GF-D8 (cell line): ENCODE data around the gene TRUB1.
"Not testable (repeated sequence)": the region's sequence is repeated elsewhere in the genome, so short reads cannot be mapped to it uniquely, and the experiment has no call there.

Experiments
- DNase-seq: peaks from one replicate; lab custom pipeline; 2025; lab: John Stamatoyannopoulos, UW

TRUB1 gene

DNA sequence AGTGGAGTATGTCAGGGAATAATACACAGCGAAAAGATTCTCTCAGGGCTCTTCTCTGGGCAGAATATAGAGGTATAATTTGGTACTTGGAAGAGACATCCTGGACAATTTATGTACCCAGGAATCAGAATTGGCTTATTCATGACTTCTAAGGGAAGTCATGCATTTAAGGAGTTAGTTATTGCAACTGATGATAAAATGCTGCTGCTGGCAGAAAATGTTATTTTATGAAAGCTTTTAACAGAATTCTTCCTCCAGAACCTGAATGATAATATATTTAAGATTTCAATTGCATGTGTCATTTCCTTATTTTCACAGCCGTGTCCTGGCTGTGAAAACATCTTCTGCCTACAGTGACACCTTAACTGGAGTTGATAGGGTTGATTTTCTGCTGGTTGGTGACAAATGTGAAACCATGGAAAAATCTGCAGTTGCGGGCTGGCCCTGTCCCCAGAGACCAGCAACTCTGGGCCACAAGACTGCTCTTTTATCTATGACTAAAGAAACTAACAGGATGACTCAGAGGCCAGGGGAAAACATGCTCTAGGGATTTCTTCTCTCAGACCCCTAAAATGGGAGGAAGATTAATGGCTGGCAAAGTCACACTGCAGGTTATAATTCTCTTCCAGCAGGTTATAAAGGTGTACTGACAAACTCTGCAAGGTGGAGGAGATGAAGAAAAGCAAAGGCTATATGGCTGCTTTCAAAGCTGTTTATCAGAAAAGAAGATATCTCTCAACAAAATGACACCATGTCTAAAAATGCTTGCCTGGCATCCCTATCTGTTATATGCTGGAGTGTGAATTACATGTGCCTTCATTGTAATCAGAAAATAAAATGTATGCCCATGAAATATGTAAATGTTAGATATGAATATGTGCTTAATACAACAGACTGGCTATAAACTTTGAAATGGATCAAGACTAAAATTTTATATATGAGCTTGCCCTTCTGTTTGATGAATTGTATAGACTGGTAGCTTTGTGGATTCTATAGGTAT lies 12.1 kb upstream of the TRUB1 start:
- DNase-seq: no peak

DNA sequence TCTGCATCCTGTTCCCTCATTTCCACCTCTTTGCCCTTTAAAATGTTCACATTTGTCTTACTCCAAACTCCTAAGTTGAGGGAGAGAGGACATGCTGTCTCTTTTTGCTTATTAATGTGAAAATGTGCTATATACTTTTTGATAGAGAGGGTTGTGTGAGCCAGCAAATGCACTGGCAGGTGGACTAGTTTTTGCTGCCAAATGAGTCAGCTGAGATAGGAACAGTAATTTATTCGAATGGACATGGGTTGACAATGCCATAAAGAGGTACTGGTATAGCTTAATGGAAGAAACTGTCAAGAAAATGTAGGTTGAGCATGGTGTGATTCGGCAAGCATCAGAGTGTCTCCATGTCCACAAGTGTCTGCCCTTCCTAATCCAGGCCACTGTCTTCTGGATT lies 9.2 kb upstream of the TRUB1 start:
- DNase-seq: no peak

DNA sequence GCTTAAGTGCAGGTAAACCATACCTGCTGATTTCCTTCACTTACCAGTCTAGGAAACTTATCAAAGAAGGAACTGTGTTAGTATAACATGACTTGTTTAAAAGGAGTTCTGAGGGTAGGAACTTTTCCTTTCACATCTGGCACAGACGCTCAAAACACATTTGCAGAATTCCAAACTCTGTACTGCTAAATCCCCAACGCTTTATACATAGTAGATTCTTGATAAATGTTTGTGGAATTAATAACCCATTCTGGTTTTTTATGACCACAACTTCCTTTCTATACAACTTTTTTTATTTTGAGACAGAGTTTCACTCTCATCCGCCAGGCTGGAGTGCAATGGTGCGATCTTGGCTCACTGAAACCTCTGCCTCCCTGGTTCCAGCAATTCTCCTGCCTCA lies 7.7 kb upstream of the TRUB1 start:
- DNase-seq: no peak

DNA sequence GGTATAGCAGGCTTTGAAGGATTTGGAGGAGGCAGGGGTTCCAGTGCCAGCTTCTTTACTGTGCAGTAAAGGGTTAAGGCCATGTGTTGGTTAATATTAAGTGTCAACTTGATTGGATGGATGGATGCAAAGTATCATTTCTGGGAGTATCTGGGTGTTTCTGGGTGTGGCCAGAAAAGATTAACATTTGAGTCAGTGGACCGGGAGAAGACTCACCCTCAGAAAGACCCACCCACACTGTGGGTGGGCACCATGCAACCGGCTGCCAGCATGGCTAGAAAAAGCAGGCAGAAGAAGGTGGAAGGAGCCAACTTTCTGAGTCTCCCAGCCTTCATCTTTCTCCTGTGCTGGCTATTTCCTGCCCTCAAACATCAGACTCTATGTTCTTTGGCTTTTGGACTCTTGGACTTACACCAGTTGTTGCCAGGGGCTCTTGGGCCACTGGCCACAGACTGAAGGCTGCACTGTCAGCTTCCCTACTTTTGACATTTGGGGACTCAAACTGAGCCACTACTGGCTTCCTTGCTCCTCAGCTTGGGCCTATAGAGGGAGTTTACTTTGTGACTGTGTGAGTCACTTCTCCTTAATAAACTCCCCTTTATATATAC lies 6.8 kb upstream of the TRUB1 start:
- DNase-seq: no peak

DNA sequence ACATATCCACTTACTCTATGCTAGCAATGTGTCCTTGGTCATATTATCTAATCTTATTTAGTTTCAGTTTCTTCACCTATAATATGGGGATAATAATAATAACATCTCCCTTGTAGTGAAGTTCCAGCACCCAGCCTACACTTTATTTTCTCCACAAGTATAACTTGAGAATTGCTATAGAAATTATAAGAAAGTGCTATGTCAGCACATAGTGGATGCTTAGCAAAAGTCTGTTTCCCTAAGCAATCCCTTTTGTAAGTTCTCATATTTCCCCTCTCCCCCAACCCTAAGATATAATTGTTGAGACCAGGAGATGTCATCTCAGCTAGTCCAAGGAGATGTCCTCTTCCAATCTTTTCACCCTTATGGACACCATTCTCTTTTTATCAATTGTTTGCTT lies 5.8 kb upstream of the TRUB1 start:
- no peak for DNase-seq

DNA sequence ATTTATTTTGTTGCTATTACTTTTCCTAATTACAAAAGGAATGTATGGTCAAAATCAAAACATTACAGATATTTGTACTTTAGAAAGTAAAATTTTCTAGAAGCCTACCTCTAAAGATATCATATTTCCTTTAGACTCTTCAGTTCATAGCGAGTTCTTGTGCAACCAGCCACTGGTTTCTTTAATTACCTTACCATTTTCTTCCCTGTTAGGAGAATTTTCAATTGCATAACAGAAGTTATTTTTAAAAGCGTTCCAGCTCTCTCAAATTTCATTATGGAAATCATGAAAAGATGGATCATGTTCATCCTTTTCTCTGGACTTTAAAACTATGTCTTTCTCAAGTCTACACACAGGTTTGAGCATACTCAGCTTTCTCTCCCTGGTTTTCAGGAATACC lies 5.0 kb upstream of the TRUB1 start:
- no peak for DNase-seq

DNA sequence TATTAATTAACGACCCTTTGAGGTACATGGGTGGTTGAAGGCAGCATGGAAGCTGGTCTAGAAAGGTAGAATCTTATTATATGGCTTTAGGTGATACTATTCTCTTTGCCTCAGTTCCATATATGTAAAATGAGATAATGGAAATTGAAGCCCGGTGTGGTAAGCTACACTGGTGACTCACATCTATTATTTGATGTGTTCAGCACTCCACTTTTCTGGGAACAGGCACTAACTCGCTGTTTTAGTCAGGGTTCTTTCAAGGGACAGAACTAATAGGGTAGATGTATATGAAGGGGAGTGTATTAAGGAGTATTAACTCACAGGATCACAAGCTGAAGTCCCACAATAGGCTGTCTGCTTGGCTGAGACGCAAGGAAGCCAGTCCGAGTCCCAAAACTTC lies 4.4 kb upstream of the TRUB1 start:
- DNase-seq: no peak

DNA sequence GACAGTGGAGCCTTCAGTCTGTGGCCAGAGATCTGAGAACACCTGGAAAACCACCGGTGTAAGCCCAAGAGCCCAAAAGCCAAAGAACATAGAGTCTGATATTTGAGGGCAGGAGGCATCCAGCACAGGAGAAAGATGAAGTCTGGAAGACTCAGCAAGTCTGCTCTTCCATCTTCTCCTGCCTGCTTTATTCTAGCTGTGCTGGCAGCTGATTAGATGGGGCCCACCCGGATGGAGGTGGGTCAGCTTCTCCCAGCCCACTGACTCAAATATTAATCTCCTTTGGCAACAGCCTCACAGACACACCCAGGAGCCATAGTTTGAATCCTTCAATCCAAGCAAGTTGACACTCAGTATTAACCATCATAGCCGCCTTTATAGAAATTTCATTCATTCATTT lies 4.0 kb upstream of the TRUB1 start:
- DNase-seq: not testable (repeated sequence)

DNA sequence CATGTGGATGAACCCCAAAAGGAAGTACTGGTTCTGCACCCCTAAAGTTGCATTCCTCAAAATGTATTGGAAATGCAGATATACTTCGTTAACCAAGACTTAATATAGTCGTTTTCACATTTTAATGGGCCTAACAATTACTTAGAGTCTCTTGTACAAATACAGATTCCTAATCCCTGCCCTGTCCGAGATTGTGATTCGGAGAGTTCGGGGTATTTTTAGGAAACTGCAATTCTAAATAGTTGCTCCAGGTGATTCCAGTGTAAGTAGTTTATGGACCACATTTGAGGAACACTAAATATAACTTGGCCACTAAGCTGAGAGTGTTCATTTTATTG lies 830 bp downstream of the TRUB1 start:
- no peak for DNase-seq

DNA sequence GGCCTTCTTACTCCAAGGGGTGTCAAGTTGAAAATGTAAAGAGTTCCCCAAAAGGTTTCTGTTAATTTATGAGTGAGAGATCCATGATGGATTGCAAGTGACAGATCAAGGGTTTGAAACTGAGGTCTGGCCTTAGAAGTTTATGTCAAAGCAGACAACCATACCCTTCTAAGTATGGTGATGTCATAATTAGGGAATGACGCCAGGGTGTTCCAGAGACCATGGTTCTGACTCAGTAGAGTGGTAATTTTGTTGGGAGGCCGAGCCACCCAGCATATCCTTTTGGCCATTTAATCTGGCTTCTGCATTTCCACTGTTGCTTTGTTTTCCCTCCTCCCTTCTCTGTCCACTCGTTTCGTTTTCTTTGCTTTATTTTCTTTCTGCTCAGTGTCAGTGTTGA lies 2.7 kb downstream of the TRUB1 start:
- DNase-seq: no peak

DNA sequence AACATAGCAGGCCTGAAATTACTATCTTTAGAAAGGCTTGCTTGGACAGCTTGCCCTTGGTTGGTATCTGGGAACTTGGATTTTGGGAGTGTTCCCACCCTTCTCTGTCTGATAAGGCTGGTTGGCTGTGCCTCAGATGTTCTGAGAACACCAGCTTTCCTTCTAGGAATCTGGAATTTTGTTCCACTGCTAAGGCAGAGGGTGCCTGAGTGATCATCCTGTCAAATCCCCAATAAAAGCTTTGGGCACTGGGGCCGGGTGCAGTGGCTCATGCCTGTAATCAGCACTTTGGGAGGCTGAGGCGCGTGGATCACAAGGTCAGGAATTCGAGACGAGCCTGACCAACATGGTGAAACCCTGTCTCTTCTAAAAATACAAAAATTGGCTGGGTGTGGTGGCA lies 5.0 kb downstream of the TRUB1 start:
- no peak for DNase-seq

DNA sequence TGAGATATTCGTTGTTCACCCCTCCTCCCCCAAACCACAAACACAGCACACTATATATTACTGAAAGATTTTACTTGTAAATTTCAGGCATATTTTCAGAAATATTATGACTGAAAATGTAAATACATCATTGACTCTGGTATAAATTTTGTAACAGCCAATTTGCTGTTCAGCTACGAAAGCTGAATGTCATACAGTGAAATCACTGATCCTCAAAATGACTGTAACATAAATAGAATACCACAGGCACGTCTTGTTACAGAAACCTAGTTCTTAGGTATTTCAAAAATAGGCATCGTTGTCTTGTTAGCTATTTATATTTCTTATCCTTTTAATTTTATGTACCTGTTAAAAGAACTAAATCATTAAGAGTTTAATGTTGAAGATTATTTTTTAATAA lies 15.1 kb downstream of the TRUB1 start:
- no peak for DNase-seq

DNA sequence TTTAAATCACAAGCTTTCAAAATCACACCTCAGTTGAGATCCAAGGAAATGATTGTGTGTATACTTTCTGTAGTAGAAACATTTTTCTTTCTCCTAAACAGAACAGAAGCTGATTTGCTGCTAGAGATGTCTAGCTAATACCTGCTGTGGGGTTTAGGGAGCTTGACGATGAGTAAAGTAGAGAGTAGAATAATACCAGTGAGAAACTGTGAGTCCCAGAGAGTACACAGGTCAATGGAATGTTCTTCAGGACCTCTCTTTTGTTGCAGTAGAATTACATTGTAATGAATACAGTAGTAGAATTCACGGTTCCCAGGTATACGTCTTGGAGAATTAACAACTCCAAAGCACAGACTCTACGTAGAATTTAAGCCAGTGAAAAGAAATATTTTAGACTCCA lies 18.0 kb downstream of the TRUB1 start:
- no peak for DNase-seq

DNA sequence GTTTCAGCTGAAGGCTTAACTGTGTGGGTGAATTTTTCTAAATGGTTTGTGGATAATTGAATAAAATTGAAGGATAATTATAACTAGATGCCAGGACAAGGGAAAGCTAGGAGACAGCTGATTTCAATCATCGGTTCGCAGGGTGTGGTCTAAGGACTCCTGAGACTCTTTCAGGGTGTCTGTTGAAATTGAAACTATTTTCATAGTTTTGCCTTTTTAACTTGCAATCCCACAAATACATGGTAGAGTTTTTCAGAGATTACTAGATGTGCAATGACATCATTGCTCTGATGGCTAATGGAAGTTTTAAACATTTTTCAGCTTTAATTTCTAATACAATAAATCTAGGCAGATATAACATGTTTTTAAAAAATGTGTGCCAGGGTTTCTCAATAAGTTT lies 18.5 kb downstream of the TRUB1 start:
- DNase-seq: no peak

DNA sequence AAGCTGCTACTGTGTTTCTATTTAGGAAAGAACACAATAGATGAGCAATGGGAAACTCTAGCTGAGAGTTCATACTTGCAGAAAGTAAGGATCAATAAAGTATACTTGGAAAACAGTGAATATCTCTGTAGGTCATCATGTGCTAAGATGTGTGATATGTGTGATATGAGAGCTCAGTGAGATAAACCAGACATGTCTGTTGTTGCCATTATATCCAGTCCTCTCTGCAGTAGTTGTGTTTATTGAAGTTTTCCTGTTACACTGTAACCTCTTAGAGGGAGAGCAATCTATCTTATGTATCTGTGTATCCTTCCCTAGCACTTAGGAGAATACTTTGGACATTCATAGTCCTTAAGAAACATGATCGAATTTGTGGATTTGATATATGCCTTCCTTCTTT lies 19.1 kb downstream of the TRUB1 start:
- DNase-seq: no peak

DNA sequence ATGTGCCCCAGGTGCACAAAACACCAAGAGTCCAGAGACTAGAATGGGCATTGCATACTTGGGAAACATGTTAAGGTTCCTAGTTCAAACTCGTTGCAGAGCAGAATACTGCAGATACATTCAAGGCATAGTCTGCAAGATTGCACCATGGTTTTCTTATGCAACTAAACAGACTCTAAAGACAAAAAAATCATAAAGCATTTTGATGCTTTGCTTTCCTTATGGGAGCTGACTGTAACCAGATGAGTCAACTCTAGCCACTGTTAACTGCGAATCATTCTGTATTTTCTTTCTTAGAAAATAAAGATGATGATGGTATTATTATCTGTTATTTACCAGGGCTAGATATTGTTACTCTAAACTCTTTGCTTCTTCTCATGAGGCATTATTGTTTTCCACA lies 19.7 kb downstream of the TRUB1 start:
- DNase-seq: no peak

DNA sequence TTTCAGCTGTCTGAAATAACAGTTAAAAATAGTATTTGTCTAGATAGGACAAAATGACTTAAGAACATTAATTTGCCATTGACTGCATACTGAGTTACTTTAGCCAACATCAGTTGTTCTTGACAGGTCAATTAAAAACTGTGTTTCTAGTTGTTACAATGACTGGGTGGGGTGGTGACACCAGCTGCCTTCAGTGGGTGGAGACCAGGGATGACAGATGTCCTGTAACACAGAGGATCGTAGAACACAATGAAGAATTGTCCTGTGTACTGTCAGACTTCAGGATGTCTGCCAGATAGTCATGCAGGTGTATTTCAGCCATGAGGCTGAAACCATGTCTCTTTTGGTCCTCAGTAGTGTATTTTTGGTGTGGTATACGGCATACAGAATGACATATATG lies 24.4 kb downstream of the TRUB1 start:
- no peak for DNase-seq

DNA sequence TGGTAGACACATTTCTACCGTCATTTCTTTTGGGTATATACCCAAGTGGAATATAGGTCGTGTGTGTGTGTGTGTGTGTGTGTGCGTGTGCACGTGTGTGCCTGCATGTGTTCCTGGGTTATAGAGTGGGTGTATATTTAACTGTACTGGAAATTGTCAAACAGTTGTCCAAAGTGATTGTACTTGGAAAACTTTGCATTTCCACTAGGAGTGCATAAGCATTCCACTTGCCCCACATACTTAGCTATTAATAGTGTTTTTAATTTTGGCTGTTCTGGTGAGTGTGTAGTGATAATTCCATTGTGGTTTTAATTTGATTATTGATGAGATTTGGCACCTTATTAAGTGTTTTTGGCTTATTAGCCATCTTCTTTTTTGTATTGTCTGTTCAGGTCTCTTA lies 25.9 kb downstream of the TRUB1 start:
- no peak for DNase-seq

DNA sequence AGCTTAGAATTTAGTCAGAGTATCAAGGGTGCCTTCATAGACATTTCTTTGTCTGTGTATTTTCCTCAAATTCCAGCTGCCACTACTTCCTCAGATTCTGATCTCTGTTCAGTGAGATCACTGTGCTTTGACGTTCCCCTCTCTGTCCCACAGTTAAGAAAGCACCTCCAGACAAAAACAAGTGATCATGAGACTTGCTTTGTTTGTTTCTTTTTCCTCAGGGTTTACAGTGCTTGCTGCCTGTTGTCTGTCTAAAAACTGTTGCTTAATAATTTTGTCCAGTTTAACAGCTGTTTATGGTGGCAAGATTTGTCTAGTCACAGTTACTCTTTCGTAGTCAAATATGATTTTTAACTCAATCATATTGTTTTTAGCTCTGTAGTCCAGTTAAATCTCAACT lies 29.1 kb downstream of the TRUB1 start:
- DNase-seq: no peak

DNA sequence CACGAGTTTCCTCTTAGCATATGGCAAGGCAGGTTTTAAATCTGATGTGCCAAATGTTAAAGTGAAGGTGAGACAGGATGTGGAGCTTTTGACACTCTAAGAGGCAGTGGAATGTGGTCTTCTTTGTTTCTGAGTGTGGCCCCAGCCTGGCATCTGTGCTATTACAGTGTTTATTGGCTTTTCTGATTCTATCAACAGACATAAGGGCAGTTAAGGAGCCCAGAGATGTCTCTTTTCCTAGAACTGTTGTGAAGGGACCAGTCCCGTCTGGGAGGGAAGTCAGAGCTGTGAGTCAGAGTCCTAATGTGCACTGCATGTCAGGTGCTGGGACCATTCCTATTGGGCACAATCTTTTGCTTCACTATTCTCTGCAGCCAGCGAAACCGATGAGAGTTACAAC lies 32.5 kb downstream of the TRUB1 start:
- DNase-seq: no peak

DNA sequence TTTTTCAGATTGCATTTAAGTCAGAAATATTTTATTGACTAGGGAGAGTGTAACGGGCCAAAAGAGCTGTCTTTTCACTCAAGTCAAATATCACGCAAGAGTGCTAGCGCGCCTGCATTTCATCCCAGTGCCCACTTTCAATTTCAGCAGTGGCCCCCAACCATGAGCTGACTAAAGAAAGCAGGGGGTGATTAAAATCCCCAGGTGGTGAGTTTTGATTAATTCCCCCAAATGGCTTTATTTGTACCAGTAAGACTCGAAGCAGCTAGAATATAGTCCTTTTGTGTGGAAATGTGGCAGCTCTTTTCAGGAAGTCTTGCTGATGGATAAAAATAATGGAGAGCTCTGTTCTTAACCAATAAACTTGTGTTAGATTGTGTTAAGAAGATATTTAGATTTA lies 35.3 kb downstream of the TRUB1 start:
- DNase-seq: no peak

DNA sequence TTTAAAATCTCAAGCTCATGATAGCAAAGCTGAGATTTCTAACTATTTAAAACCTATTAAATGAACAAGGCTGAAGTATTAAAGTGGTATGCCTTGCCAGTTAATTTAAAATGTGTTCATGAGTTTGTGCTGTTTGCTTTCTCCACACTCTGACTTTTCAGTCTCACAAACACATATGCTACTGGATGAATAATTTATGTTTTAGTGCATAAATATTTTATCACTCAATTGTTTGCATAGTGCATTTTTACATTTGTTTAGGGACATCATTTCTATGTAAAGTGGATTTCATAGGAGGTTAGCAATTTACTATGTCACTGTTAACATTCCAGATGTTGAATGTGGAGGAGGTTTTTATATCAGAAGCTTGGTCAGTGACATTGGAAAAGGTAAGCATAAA lies 36.0 kb downstream of the TRUB1 start:
- no peak for DNase-seq

DNA sequence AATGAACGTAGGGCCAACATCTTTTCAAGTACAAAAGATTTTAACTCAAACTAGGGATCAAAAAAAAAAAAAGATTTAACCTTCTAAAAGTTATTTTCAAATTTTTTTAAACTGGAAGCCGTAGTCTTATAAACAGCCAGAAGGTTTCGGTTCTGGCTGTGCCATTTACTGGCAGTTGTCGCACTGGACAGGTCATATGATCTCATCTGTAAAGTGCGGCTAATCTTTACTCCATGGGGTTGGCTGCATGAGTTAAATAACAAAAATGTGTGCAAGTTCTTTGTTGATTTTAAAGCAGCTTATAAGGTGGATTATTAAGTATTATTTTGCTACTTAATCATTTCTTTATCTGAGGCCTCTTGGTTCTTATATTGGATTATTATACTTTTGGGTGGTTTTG lies 36.6 kb downstream of the TRUB1 start:
- DNase-seq: no peak

DNA sequence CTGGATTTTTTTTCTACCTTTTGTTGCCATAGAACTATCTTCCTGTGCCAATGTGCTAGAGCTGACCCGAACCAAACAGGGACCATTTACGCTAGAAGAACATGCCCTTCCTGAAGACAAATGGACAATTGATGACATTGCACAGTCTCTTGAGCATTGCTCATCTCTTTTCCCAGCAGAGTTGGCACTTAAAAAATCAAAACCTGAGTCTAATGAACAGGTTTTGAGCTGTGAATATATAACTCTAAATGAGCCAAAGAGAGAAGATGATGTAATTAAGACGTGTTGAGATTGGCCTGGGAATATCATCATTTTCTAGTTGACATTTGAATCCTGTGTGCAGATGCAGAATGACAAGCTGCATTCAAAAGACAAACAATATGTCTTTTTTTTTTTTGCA lies 37.1 kb downstream of the TRUB1 start:
- no peak for DNase-seq
